Rectal smooth muscle tissue (tissue), 1 donor: Measurements from ENCODE around the gene SRXN1.

ENCODE experiments used
- H3K27ac ChIP-seq: one replicate; pipeline ENCODE4 v1.7.0; 2013; ENCODE audit warnings: low read depth, low read length, inconsistent platforms
- H3K27me3 ChIP-seq: one replicate; pipeline ENCODE4 v1.7.0; 2013; ENCODE audit warnings: low read length; ENCODE audit not compliant: control insufficient read depth, insufficient read depth
- H3K36me3 ChIP-seq: one replicate; pipeline ENCODE4 v1.7.0; 2013; ENCODE audit warnings: low read length; ENCODE audit not compliant: control insufficient read depth, insufficient read depth
- H3K4me1 ChIP-seq: one replicate; pipeline ENCODE4 v1.7.0; 2013; ENCODE audit warnings: low read length; ENCODE audit not compliant: control insufficient read depth, insufficient read depth
- H3K4me3 ChIP-seq: one replicate; pipeline ENCODE4 v1.7.0; 2013; ENCODE audit warnings: low read length
- H3K9ac ChIP-seq: one replicate; pipeline ENCODE4 v1.7.0; 2013; ENCODE audit warnings: low read length

SRXN1 gene

DNA sequence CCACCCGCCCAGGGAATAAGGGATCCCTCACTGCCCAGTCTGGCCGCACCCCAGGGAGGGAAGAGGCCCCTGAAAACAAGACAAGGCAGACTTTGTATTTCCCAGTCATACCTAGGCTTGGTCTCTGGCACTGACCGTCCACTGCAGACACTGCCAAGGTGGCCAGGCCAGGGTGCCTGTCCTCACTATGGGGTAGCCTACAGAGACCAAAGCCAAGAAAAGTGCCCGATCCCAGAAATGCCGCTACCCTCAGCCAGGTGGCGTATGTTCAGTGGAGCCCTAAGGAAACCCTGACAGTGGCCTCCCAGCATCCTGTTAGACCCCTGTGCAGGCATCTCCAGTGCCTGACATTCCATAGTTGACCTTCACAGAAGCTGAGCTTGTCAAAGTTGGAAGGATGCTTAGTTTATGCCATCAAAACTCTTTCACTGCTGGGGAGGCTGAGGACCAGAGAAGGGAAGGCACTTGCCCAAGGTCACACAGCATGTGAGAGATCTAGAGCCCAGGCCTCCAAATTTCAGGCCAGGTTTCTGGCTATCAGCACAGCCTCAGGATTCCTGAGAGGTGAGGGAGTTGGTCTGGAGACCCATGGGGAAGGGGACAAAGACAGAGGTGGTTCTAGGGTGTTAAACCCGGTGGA lies 20.1 kb upstream of the SRXN1 start:
- Histone ChIP-seq H3K27ac (no peak overlapping the region), H3K36me3 (no peaks in the 10 kb centered on the region), H3K9ac (no peak overlapping the region), H3K4me1 (no peaks in the 10 kb centered on the region), H3K27me3 (peaks cover 6% of the 10 kb centered on the region), H3K4me3 (no peak overlapping the region)

DNA sequence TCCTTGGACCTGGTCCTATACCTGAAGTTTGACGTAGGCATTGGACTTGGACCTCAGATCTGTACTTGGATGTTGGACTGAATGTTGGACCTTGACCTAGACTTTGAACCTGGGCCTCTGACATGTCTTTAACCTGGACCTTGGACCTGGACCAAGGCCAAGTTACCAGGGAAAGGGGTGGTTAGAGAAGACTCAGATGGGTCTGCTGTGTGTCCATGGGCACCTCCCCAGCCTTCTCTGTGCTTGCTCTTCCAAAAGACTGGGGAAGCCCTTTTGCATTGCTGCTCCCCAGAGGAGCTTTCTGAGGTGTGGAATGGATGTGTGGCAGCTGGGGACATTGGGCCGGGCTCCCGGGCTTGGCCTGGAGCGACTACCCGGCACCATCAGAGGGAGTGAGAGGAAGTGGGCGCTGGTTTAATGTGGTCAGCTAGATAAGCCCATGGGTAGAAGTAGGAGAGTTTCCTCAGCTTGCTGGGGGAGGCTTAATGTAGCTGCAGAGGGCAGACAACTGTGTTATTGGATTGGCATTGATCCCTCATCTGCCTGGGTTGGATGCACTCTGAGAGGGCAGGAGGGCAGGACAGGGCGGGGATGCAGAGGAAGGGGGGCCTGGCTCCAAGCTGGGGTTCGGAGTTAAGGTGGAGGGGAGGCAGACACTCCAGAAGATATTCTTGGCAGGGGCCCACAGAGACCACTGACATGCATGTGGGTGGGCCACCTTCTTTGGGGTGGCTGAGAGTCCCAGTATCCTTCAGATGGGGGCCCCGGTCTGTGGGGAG lies 18.4 kb upstream of the SRXN1 start:
- Histone ChIP-seq H3K36me3 (no peaks in the 10 kb centered on the region), H3K27me3 (peaks cover 6% of the 10 kb centered on the region), H3K27ac (no peak overlapping the region), H3K4me1 (no peaks in the 10 kb centered on the region), H3K9ac (no peak overlapping the region), H3K4me3 (no peak overlapping the region)

DNA sequence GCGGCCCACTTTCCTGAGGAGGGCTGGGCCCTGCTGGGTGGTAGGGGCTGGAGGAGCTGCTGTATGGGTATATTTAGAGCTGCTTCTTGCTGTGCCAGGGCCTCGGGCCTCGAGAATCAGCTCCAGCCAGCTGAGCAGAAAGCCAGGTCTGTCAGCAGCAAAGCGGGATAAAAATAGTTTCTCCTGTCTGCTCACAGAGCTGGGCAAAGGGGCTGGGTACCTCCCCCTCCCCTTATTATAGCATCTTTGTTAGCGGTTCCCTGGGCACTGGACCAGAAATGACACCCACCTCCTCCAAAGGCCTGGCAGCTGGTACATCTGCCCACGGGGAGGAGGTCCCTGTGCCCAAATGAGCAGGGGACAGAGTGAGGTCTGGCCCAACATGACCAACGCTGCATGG lies 16.6 kb upstream of the SRXN1 start:
- Histone ChIP-seq H3K27me3 (peaks cover 16% of the 10 kb centered on the region), H3K27ac (no peak overlapping the region), H3K4me1 (no peaks in the 10 kb centered on the region), H3K36me3 (no peaks in the 10 kb centered on the region), H3K9ac (no peak overlapping the region), H3K4me3 (no peak overlapping the region)

DNA sequence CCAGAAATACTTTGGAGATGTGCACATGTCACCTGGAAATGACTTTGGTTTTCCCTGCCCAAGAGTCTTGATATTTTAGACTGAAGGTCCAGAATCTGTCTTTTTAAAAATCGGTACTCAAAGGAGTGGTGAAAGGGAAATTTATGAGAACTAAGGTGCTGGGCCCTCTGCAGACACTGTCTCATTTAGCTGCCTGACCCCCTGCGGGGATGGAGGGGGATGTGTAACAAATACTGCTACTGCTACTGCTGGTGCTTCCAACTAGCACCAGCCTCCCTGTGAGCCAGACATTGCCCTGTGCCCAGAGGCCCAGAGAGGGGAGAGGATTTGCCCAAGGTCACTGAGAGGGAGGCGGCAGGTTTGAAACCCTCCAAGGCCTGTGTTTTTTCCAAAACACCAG lies 15.6 kb upstream of the SRXN1 start:
- peaks cover 17% of the 10 kb centered on the region for H3K27me3 ChIP-seq

DNA sequence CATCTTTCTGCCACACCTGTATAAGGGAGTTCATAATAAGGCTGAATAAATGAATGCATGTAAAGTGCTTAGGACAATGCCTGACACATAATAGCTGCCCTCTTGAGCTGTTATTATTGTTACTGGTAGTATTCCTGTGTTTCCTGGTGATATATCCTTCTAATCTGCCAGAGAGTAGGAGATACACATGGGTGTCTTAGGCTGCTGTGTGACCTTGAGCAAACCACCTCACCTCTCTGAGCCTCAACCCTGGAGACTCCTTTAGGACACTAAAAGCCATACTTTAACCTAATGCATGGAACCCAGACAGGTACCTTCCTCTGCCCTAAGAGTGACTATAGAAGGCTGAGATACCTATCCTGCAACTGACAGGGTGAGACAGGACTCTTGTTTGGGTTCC lies 15.1 kb upstream of the SRXN1 start:
- peaks cover 17% of the 10 kb centered on the region for H3K27me3 ChIP-seq
- H3K27ac ChIP-seq, result no peak overlapping the region
- no peak overlapping the region for H3K4me3 ChIP-seq
- no peaks in the 10 kb centered on the region for H3K4me1 ChIP-seq
- H3K9ac ChIP-seq, result no peak overlapping the region
- no peaks in the 10 kb centered on the region for H3K36me3 ChIP-seq

More for the DNA sequence above, 15.6 kb upstream of the SRXN1 start:
- H3K36me3 ChIP-seq, result no peaks in the 10 kb centered on the region
- H3K4me1 ChIP-seq, result no peaks in the 10 kb centered on the region
- no peak overlapping the region for H3K9ac ChIP-seq
- no peak overlapping the region for H3K27ac ChIP-seq
- no peak overlapping the region for H3K4me3 ChIP-seq

DNA sequence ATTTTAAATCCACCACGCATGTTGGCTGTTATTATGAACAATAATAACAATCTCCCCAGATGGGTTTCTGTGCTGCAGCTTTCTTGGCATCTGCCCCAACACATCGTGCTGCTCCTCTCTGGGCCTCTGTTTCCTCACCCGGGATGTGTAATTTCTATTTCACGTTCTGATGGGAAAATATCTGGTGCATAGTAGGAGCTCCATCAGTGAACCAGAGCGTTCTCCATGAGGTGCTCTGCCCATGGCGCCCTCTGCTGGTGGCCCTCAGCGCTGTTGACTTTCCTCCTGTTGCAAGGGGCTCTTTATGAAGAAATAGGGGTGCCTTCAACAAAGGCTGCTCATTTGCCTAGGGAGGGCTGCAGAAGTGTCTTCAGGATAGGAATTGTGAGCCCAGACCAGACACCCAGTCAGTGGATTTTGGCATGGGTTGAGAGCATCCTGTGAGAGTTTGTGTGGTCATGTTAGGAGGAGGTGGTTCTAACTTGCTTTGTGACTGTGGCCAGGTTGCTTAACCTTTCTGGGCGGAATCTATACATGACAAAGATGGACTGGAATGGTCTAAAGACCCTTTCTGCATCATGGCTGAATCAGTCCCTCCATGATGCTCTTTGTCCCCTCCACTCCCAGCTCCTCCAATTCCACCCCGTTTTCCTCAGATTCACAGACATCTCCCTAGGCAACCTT lies 14.5 kb upstream of the SRXN1 start:
- no peak overlapping the region for H3K4me3 ChIP-seq
- H3K36me3 ChIP-seq, result no peaks in the 10 kb centered on the region
- H3K9ac ChIP-seq, result no peak overlapping the region
- H3K27me3 ChIP-seq, result peaks cover 22% of the 10 kb centered on the region
- H3K27ac ChIP-seq, result no peak overlapping the region
- H3K4me1 ChIP-seq, result no peaks in the 10 kb centered on the region

DNA sequence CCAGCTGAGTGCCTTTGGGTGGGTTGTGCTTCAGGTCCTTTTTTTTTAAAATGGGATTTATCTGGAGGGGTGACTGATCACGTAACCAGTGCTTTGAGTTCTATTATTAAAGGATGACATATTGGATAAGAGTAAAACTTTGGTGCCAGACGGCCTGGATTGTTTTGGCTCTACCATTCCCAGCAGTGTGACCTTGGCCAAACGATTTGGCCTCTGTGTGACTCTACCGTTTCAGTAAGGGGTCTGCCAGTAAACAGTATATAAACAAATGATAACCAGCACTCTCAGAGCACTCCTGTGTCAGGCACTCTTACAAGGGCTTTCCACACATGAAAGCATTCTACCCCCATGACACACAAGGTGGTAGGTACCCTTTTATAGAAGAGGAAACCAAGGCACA lies 13.9 kb upstream of the SRXN1 start:
- Histone ChIP-seq H3K36me3 (no peaks in the 10 kb centered on the region), H3K9ac (no peak overlapping the region), H3K4me1 (no peaks in the 10 kb centered on the region), H3K4me3 (no peak overlapping the region), H3K27me3 (peaks cover 23% of the 10 kb centered on the region), H3K27ac (no peak overlapping the region)

DNA sequence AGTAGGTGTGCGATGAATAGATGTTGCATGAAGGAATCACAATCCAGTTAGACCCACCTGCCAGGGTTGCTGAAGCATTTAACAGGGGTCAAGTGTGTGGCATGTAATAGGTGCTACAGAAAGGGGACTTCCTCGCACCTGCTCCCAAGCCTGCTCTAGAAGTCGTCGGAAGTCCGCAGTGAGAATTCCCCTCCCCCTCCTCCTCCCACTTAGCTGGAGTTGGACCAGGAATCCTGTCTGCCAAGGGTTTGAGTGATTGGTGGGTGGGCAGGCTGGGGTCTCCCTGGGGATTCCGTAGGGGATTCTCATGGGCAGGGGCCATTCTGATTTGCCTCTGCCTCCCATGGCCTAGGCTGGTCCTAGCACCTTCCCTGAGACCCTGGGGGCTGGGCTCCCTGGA lies 12.3 kb upstream of the SRXN1 start:
- Histone ChIP-seq H3K36me3 (no peaks in the 10 kb centered on the region), H3K27me3 (peaks cover 26% of the 10 kb centered on the region), H3K4me1 (no peaks in the 10 kb centered on the region), H3K9ac (no peak overlapping the region), H3K27ac (no peak overlapping the region), H3K4me3 (no peak overlapping the region)

DNA sequence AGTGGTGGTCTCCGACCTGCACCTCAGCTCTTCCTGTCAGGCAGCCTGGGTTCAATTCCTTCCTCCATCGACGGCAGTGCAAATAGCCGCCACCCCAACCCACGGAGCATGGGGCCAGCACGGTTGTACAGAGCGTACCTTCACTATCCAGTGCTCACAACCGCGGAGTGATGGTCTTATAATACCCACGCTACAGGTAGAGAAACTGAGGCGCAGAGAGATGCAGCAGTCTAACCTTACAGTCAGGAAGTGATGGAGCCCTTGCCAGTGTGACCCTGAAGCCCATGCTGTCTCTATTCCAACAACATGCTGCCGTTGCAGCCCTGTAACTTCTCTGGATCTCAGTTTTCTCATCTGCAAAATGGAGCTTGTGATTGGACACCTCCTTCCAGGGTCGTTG lies 11.6 kb upstream of the SRXN1 start:
- peaks cover 26% of the 10 kb centered on the region for H3K27me3 ChIP-seq
- H3K4me3 ChIP-seq, result no peak overlapping the region
- H3K36me3 ChIP-seq, result no peaks in the 10 kb centered on the region
- no peaks in the 10 kb centered on the region for H3K4me1 ChIP-seq
- H3K9ac ChIP-seq, result no peak overlapping the region
- no peak overlapping the region for H3K27ac ChIP-seq

DNA sequence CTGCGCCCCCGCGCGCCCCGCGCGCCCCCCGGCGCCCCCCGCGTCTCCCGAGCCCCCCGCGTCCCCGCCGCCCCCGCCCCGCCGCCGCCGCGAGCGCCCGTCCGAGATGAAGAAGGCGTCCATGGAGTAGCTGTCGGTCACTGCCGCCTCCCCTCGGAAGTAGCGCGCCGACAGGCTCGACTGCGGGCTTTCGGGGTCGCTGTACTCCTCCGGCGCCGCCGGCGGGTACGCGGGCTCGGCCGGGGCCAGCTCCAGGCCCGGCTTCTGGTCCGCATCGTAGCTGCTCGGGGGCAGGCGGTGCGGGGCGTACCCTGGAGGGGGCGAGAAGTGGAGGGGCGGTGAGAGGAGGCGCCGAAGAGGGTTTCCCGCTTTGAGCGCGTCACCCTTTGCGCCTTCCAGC lies 11.2 kb upstream of the SRXN1 start:
- H3K27ac ChIP-seq, result no peak overlapping the region
- no peaks in the 10 kb centered on the region for H3K4me1 ChIP-seq
- no peak overlapping the region for H3K9ac ChIP-seq
- no peak overlapping the region for H3K4me3 ChIP-seq
- peaks cover 29% of the 10 kb centered on the region for H3K27me3 ChIP-seq
- no peaks in the 10 kb centered on the region for H3K36me3 ChIP-seq

DNA sequence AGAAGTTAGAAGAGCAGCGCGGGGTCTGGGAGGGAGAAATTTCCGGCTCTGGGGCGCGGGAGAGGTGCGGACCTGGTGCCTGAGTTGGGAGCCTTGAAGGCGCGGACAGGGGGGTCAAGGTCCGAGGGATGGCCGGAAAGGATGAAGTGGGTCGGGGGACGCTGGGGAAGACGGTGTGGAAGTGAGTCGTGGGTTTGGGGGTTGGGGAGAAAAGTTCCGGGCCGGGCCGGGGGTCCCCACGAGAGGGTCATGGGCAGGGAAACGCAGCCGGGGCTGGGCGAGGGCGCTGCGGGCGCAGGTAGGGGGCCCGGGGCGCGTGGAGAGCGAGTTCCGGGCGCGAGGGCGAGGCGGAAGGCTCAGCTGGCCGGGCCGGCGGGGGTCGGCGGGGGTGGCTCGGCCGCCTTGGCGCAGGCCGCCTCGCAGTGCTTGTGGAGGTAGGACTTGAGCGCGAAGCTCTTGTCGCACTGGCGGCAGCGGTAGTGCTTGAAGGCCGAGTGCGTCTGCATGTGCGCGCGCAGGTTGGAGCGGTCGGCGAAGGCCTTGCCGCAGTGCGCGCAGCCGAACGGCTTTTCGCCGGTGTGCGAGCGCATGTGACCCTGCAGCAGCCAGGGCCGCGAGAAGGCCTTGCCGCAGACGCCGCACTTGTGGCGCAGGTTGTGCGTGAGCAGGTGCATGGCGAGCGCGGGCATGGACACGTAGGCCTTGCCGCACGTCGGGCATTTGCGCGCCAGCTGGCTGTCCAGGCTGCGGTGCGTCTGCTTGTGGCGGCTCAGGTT lies 10.5 kb upstream of the SRXN1 start:
- Histone ChIP-seq H3K27me3 (peaks cover 28% of the 10 kb centered on the region), H3K4me3 (no peak overlapping the region), H3K36me3 (no peaks in the 10 kb centered on the region), H3K9ac (no peak overlapping the region), H3K4me1 (no peaks in the 10 kb centered on the region), H3K27ac (no peak overlapping the region)
